ENCODE data around the gene UPB1. TPM values are rescaled to one million over a fixed set of nuclear protein-coding genes. Genes with fewer than 3 reads are reported as not detected.

UPB1 gene
- total RNA-seq = 1 to 10 TPM in 6 of 7 donors, under 1 TPM in 1; 0.92 to 3.9 (median 2.0) TPM
- 1 to 10 TPM in 1 of 3 donors, under 1 TPM in 2; 0.38 to 1.5 (median 0.47) TPM for polyA plus RNA-seq
- long read RNA-seq, donor 1 = 0 reads
- long read RNA-seq, donor 2 = 0 reads

GRCh38 chr22:24494528-24495364 lies at the start of gene UPB1:
TSS of gene UPB1 (plus strand) at chr22:24495332. CDS start at chr22:24495404, 72 bp downstream.
- Histone ChIP-seq H3K36me3 (no peaks in the 10 kb centered on the region), H3K27ac (no peak within 1 kb of the TSS), H3K9me3 (no peaks in the 10 kb centered on the region), H3K4me3 (peak within 1 kb of the TSS in 1 of 8 donors; percentile 32), H3K4me1 (peaks cover 0 to 41% (median 10%) of the 10 kb centered on the region in 6 donors), H3K27me3 (replicated peaks in 1 of 7) (peaks cover 0 to 30% (median 17%) of the 10 kb centered on the region in 7 donors)
- DNase-seq = no peak
- WGBS, 5 donors = 37 to 70% (median 40%) methylated on average over 19 to 76 of the region's 76 CpGs
- TF ChIP-seq POLR2AphosphoS5 (IDR thresholded peaks at IDR 0.05) (peak in 1 of 3 donors; percentile 26), POLR2A (IDR thresholded peaks at IDR 0.05) (no peak), CTCF (IDR thresholded peaks at IDR 0.05 in 8 of 11, conservative IDR thresholded peaks at IDR 0.05 in 3 of 11) (no peak)
- intact Hi-C loops (cut with DNase I; ENCODE audit: low total_unique reads) = no loop called here

- peaks cover 5 to 79% (median 45%) of the 10 kb centered on the region in 6 donors for H3K4me1 ChIP-seq
- H3K4me3 ChIP-seq = no peak overlapping the region
- H3K36me3 ChIP-seq = peaks cover 0 to 52% (median 20%) of the 10 kb centered on the region in 6 donors
- no peaks in the 10 kb centered on the region for H3K27me3 ChIP-seq (replicated peaks in 1 of 7)
- no peaks in the 10 kb centered on the region for H3K9me3 ChIP-seq
- H3K27ac ChIP-seq = peak overlapping the region in 7 of 8 donors; percentile 13 to 59 (median 51)
- WGBS, 5 donors = 79 to 89% (median 84%) methylated on average over 11 of the region's 11 CpGs
- intact Hi-C loops (cut with DNase I; ENCODE audit: low total_unique reads) = no loop called here
- TF ChIP-seq CTCF (IDR thresholded peaks at IDR 0.05 in 8 of 11, conservative IDR thresholded peaks at IDR 0.05 in 3 of 11) (no peak), POLR2A (IDR thresholded peaks at IDR 0.05) (no peak), POLR2AphosphoS5 (IDR thresholded peaks at IDR 0.05) (no peak)
- DNase-seq = no peak
Observed at GRCh38 chr22:24445481-24446259, 49.5 kb upstream of the UPB1 start.

- Histone ChIP-seq H3K4me1 (peaks cover 5 to 77% (median 45%) of the 10 kb centered on the region in 6 donors), H3K4me3 (no peak overlapping the region), H3K27ac (peak overlapping the region in 5 of 8 donors; percentile 34 to 59 (median 56)), H3K36me3 (peaks cover 0 to 47% (median 14%) of the 10 kb centered on the region in 6 donors), H3K9me3 (peaks cover 0 to 5% (median 1%) of the 10 kb centered on the region in 8 donors), H3K27me3 (replicated peaks in 1 of 7) (no peaks in the 10 kb centered on the region)
- DNase-seq = no peak
- WGBS, 5 donors = 76 to 96% (median 86%) methylated on average over 3 of the region's 3 CpGs
- intact Hi-C loops (cut with DNase I; ENCODE audit: low total_unique reads) = no loop called here
- TF ChIP-seq POLR2A (IDR thresholded peaks at IDR 0.05) = no peak
- TF ChIP-seq CTCF (IDR thresholded peaks at IDR 0.05 in 8 of 11, conservative IDR thresholded peaks at IDR 0.05 in 3 of 11) = no peak
- no peak for TF ChIP-seq POLR2AphosphoS5 (IDR thresholded peaks at IDR 0.05)
Observed at GRCh38 chr22:24446260-24446611, 48.9 kb upstream of the UPB1 start.

Measured in spleen (tissue), 13 donors.